GM21381 (cell line): ENCODE data around the gene STIMATE.

Source experiments
- ATAC-seq: cut with Tn5 transposase; IDR thresholded peaks from one replicate; pipeline ENCODE4 v1.9.1; 2021; ENCODE audit warnings: mild to moderate bottlenecking, moderate library complexity; ENCODE audit not compliant: unreplicated experiment

STIMATE gene

DNA sequence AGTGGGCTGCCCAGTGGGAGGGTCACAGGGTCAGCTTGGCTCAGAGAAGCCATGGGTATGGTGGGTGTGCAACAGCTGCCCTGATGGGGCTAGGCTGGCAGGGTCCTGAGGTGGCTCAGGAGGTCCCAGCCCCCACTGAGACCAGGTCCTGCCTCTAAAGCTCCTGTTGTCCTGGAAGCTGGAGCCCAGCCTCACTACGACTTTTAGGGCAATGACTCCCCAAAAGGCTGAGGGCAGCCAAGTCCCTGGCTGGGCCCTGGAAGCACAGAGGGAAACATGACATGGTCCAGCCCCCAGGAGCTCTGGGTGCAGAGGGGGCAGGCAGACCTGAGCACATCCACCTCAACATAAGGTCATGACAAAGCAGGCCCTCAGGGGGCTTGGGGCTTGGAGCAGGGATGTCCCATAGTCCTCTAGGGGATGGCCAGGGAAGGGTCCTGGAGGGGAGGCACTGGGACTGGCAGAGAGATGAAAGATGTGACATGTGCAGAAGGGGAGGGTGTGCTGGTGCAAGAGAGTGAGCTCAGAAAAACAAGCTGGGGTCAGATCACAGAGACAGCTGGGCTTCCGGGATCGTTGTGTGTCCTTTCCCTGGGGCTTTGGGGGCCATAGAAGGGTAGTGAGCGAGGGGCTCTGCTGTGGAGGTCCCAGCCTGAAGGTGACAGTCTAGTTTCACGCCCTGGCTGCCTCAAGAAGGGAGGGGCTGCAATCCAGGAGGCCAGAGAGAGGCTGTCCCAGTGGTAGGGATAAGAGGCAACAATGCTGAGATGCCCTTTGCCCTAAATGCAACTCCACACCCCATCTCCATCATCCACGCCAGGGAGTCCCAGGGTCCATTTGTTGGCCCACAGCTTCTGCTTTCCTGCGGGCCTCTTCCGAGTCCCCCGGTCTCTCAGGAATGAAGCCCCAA, 103.4 kb downstream of the STIMATE start:
- no peak for ATAC-seq

DNA sequence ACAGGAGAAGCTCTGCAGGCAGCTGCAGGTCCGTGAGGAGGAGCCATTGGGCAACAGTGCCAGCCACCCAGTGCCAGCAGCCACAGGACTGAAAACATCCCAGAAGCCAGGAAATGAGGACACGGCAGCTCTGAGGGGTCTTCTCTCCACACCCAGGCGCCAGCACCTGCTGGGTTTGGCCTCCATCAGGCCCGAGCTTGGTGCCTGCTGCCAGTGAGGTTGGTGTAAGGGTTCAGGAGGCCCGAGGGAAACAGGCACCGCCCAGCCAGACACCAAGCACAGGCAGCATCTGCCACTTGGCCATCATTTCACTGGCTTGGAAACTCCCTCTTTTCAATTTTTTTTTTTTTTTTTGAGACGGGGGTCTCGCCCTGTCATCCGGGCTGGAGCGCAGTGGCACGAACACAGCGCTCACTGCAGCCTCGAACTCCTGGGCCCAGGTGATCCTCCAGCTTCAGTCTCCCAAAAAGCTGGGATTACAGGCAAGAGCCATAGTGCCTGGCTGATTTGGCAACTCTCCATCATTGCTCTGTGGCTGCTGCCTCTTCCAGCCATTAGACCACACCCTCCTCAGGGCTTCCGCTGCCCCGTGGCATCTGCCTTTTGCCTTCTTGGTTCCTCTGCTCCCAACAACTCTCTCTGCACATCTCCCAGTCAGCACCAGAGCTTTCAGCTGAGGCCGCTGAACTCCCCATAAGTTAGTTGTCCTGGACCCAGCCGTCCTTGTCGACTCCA, 104.2 kb downstream of the STIMATE start:
- ATAC-seq, result no peak

DNA sequence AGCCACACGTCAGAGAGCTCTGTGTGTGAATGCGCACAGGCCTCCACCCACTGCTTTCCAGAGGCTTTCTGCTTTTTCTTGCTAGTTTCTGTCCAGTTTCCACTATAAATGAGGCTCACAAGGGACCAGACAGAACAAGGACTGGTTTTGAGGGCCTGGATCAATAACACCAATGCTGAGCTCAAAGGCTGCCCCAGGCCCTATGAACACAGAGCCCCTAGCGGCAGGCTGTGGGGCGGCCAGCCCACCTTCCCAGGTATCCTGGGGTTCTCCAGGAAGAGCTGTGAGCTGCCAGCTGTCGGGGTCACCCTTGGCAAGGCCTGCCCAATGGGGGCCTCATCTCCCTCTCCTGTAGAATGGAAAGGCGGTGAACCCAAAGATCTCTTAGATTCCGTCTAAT, 104.9 kb downstream of the STIMATE start:
- no peak for ATAC-seq

DNA sequence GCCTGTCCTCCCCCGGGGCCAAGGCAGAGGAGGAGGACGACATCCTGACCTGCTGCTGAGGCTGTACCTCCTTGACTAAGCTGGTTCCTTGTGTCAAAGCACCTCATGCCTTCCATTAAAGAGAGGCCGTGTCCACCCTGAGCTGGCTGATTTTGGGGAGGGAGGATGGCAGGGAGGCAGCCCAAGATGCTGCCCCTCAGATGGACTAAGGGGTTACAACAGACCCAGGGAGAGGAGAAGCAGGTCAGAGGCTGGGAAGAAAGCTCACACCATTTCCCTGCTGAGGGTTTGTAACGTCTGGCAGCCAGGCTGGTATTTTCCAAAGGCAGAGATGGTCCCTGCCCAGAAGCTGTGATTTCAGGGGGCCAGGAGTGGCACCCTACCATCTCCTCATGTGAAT, 105.4 kb downstream of the STIMATE start:
- ATAC-seq, result no peak

DNA sequence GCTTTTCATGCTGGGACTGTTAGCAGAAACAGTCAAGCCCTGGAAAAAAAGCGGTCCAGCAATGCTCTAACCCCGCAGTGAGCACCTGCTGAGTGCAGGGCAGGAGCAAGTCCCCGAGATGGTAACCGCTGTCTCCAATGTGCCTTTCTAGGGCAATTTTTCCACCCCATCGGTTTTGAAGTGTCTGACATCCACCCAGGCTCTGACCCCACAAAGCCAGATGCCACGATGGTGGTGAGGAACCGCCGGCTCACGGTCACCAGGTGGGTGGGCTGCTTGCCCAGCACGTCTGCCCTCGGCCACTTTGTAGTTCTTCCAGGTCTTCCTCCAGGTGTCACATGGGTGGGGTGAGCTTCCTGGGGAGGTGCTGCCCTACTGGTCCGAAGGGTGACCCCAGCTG, 106.0 kb downstream of the STIMATE start:
- ATAC-seq, result no peak

DNA sequence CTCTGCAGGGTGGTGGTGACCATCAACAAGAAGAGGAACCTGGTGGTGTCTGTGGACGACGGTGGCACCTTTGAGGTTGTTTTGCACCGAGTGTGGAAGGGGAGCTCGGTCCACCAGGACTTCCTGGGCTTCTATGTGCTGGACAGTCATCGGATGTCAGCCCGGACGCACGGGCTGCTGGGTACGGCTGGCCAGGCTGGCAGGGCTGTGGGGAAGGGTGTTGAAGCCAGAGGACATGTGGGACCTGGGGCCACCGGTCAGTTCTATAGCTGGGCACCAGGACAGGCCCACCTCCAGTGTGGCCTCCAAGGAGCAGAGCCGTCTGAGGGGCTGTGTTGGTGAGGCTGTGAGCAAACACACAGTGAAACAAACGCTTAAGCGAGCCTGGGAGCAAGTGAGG, 106.6 kb downstream of the STIMATE start:
- ATAC-seq, result no peak

DNA sequence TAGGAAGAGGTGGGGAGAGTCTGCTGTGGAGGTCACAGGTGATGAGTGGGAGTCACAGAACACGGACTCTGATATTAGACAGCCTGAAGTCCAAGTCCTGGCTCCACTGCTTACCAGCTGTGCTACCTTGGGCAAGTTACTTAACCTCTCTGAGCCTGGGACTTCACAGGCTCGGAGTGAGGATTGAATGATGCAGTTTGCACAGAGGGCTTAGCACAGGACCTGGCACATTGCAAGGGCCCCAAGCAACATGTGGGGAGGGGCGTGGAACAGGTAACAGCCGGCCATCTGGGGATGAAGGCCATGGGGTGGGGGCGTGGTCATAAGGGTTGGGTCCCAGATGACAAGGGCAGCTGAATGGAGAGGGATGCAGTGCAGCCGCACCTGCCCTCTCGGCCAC, 107.0 kb downstream of the STIMATE start:
- no peak for ATAC-seq

DNA sequence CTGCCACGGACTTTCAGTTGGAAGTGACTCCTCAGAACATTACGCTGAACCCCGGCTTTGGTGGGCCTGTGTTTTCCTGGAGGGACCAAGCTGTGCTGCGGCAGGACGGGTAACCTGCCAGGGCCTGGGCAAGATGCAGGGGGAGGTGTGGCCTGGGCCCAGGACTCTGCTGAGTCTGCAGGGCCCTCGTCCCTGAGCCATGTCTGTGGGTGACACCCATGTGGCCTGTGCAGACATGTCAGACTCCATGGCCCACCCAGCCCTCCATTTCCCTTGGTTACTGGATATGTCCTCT, 107.7 kb downstream of the STIMATE start:
- ATAC-seq, result no peak

DNA sequence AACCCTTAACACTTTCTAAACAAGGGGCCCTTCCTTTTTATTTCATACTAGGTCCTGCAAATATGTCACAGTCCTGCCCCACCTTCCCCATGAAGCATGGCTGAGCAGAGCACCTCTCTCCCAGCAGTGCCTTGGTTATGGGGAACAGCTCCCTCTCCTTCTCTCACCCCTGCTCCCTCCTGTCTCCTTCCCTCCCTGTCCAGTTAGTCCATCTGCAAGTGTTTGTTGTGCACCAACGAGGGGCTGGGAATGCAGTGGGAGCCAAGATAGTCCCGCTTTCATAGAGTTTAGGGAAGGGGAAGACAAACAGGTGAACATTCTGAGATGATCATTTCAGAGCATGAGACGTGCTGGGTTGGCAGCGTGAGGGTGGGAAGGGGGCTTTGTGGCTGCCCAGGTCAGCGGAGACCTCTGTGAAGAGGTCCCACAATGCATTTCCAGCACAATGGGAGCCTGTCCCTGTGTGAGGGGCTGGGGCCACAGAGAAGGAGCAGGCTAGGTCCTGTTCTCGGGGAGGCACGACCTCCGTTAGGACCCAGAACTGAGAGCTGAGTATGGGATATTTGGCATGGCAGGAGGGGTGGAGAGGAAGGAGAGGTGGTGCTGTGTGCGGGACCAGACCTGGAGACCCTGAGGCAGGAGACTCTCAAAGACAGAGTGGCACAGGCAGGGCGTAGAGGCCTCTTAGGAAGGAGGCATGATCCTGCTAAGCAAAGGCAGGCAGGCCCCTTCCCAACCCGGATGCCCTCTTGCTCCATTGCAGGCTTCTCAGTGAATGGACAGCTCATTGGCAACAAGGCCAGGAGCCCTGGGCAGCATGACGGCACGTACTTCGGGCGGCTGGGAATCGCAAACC, 108.2 kb downstream of the STIMATE start:
- no peak for ATAC-seq

DNA sequence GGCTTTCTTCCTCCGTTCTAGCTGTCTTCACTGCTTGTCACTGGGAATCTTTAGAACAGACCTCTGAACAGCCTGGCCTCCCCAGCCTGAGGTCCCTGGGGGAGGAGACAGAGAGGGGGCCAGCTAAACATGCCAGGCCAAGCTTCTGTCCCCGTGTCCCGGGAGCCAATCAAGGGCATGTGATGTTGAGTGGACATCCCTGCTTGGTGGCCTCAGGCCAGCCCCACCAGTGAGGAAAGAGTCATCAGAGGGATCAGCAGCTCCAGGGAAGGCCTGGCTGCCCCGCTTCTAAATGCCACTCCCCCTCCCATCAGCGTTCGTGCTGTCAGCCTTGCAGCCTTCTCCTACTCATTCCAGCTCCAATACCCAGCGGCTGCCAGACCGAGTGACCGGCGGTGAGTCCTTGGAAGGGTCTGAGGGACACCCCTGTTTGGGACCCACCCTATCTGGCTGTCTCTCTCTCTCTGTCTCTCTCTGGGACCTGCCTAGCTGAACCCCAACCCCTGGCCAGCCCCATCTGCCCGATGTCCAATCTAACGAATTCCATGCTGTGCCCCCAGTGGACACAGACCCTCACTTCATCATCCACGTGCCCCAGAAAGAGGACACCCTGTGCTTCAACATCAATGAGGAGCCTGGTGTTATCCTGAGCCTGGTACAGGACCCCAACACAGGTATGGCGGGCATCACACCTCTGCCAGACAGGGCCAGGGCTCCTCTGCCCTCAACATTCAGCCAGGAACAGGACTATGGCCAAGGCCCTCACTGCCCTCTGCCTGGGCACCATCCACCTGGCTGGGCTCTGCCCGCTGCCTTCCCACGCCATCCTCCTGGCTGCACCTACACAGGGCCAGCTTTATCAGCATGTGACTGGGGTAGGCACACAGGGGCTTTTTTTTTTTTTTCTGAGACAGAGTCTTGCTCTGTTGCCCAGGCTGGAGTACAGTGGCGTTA, 109.4 kb downstream of the STIMATE start:
- no peak for ATAC-seq

DNA sequence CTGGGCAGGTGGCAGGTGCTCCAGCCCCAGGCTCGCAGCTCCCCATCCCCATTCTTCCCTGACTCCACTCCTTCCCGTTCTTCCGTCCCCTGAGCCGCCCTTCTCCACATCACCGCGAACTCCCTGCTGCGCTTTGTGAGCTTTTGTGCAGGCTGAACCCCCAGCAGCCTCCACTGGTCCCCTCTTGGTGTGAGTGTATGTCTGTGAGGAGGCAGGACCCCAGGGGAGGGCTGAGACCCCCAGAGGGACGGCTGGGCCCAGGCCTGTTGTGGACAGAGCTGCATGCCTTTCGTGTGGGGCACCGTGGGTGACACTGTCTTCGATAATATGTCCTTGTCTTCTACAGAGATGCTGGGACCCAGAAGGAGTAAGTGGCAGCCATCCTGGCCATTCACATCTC, 110.1 kb downstream of the STIMATE start:
- ATAC-seq, result no peak
